GM06990 (cell line): ENCODE results near the gene PCAT6.
A peak's percentile ranks its signal among the peaks of the same experiment; 100 is the strongest.

Experiments
- DNase-seq: peaks from one replicate; pipeline ENCODE4 v3.0.0-alpha.2; 2011; ENCODE audit not compliant: insufficient read length; ENCODE audit errors: extremely low read depth
- H3K27me3 ChIP-seq: replicated peaks from 2 replicates; pipeline ENCODE4 v1.6.0; 2011; ENCODE audit warnings: low read length; ENCODE audit not compliant: control insufficient read depth, insufficient read depth
- H3K36me3 ChIP-seq: 2 replicates; pipeline ENCODE4 v1.5.1; 2011; ENCODE audit warnings: low read length; ENCODE audit not compliant: control insufficient read depth, insufficient read depth
- H3K4me3 ChIP-seq: replicated peaks from 2 replicates; pipeline ENCODE4 v1.5.1; 2011; ENCODE audit warnings: low read depth, mild to moderate bottlenecking, control low read depth, low read length
- TF ChIP-seq, protein P1 (sequence below): IDR thresholded peaks from 2 replicates; pipeline ENCODE4 v1.5.1; 2011; ENCODE audit warnings: low read length, control low read depth, mild to moderate bottlenecking, inconsistent platforms; ENCODE audit not compliant: insufficient read depth, poor library complexity, severe bottlenecking

Gene PCAT6

DNA sequence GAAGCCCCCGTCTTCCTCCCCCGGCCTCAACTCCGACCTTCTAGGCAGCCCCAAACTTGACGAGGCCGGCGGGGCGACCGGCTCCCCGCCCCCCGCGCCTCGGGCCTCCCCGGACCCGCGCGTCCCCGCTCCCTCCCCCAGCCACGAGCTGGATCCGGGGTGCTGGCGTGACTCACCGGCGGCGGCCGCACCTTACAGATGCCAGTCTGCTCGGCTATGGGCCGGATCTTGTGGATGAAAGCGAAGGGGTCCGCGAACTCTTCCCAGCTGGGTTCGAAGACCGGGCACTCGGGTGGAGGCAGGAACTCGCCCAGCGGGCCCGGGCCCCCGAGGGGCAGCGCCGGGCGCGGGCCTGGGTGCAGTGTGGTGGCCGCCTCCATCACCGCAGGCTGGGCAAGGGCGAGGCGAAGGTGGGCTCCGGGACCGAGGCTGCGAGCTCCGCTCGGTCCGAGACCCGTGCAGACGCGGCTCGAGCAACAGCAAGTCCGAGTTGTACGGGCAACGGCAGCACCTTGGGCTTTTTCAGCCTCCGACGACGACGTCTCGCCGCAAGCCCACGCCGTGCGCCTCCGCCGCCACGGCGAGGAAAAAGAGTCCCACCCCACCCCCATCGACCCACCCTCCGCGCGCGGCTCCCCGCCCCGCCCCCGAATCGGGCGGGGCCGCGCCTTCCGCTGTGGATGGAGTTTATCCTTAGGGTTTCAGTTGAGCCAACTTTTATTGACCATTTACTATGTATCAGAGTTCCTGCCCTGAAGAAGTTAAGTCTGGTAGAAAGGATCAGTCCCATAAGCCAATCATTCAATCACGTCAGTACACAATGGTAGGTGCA lies 2.6 kb upstream of the PCAT6 start, which contains the start of gene KDM5B:
KDM5B (minus strand) TSS at position 496 of the 832 bp plus-strand sequence; CDS start at position 380, 116 bp downstream.
- TF ChIP-seq, protein P1, sequence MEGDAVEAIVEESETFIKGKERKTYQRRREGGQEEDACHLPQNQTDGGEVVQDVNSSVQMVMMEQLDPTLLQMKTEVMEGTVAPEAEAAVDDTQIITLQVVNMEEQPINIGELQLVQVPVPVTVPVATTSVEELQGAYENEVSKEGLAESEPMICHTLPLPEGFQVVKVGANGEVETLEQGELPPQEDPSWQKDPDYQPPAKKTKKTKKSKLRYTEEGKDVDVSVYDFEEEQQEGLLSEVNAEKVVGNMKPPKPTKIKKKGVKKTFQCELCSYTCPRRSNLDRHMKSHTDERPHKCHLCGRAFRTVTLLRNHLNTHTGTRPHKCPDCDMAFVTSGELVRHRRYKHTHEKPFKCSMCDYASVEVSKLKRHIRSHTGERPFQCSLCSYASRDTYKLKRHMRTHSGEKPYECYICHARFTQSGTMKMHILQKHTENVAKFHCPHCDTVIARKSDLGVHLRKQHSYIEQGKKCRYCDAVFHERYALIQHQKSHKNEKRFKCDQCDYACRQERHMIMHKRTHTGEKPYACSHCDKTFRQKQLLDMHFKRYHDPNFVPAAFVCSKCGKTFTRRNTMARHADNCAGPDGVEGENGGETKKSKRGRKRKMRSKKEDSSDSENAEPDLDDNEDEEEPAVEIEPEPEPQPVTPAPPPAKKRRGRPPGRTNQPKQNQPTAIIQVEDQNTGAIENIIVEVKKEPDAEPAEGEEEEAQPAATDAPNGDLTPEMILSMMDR, result no peak
- Histone ChIP-seq H3K4me3 (peak within 1 kb of the TSS; percentile 73), H3K36me3 (no peaks in the 10 kb centered on the region), H3K27me3 (peaks cover 4% of the 10 kb centered on the region)
- peak; percentile 80 for DNase-seq

DNA sequence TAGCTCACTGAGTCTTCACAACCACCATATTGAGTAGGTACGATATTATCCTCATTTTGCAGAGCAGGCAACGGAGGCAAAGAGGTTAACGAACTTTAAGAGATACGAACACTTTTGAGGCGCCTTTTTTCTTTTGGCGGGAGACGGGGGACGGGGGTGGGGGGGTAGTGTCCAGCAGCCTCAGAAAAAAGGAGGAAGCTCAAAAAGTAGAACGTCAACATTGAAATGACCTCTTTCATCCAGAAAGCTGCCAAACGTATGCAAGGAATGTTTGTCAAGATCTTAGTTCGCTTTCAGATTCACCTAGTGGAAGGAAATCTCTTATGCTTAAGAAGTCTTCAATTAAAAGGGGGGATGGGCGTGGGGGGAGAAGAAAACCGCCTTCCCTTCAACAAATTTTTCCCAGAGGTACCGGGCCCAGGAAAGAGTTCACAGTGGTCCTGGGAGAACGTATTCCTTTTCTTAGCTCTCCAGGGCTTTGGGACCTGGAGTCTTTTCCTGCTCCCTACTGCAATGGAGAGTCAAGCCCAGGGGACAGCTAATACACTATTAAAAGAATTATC lies 1.1 kb upstream of the PCAT6 start:
- Histone ChIP-seq H3K36me3 (no peaks in the 10 kb centered on the region), H3K27me3 (peaks cover 4% of the 10 kb centered on the region), H3K4me3 (no peak overlapping the region)
- TF ChIP-seq, protein P1, result no peak
- DNase-seq, result no peak

DNA sequence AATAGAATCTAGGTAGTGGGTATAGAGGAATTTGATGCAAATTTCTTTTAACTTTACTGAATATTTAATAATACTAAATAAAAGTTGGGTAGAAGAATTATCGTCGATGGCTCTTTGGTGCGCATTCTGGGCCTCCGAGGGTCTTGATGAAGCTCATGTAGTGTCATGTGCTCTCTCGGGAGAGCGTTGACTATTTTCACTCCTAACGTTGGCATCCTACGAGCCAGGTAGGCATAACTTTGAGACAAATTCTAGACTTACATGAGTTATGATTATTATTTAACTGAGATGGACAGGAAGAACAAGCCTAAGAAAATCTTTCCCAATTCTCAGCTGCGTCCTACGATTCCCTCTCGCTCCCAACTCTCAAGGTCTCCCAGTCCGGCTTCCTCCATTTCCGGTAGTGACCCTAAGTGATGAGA lies 550 bp upstream of the PCAT6 start:
- H3K4me3 ChIP-seq, result peak overlapping the region; percentile 71
- H3K36me3 ChIP-seq, result no peaks in the 10 kb centered on the region
- DNase-seq, result no peak
- TF ChIP-seq, protein P1, result no peak
- H3K27me3 ChIP-seq, result peaks cover 4% of the 10 kb centered on the region

DNA sequence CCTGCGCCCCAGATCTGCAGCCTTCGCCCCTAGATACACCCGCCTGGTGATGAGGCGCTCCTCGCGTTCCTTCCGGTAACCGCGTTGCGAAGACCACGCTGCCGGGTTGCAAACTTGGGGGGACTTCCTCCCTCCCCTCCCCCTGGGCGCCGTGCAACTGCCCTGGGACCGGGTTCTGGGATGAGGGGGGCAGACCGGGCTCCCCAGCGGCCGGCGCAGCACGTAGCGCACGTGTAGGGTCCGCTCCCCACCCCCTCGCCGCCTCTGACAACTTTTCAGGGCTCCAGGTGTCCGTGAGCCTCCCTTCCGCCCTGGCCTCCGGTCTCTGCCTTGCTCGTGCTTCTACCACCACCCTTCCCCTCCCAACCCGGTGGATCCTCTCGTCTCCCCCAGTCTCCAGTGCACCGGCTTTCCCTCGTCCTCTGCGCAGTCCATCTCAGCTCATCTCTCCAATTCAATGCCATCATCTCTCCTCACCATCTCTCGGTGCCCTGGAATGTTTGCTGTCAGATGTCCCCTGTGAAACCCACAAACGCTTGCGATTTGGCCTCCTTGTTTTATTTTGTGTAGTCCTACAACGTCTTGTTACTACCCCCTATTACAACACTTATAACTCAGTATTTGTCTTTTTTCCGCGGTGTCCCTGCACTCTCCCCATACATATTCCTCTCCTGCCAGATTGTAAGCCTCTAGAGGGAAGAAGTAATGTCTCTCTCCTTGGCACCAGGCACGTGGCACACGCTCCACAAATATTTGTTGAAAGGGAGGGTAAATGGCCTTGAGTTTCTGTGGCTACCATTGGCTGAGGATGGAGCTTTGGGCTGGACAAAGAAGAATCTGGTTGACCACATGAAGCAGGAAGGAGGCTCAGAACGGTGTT lies 782 bp downstream of the PCAT6 start:
- peaks cover 4% of the 10 kb centered on the region for H3K27me3 ChIP-seq
- no peaks in the 10 kb centered on the region for H3K36me3 ChIP-seq
- peak overlapping the region; percentile 71 for H3K4me3 ChIP-seq
- no peak for DNase-seq
- TF ChIP-seq, protein P1, result no peak

DNA sequence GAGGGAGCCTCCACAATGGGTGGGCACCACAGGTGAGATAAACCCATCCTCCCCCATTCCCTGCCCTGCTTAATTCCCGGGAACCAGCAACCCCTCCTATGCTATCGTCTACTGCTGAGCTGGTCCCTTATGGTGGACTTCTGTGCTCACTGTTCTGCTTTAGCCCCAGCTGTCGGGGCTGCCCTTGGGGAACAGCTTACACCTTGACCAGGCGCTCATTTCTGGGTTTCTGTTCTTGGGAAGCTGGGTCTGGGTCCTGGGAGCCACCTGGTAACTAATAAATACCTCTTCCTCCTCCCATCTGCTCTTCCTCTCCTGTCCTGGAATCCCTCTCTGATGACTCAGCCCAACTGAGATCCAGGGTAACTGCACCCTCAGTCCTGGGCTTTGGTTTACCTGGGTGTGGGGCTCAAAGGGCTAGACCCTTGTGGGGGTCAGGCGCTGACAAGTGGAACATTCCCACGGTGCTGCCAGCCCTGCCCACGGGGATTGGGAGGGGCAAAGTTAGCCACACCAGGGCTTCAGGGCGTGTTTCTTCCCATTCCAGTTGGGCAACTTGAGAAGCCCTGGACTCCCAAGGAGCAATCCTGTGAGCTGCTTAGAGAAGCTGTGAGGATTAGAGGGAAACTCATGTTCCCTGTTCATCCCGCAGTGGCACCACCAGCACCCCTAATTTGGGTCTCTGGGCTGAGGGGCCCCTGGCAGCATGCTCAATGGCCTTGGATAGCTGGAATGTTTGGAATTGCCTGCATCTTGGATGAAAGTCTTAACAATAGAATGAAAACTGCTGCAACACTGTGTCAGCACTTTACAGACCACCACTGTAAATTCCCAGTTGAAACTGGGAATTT lies 1.6 kb downstream of the PCAT6 start:
- Histone ChIP-seq H3K27me3 (peaks cover 2% of the 10 kb centered on the region), H3K4me3 (no peak overlapping the region), H3K36me3 (no peaks in the 10 kb centered on the region)
- DNase-seq, result no peak
- TF ChIP-seq, protein P1, result no peak
